Astrocyte of the cerebellum (primary cell): ENCODE results near the gene GMFB.

Experiments used
- DNase-seq: peaks from one replicate; pipeline ENCODE4 v3.0.0-alpha.2; 2011; ENCODE audit warnings: low read depth
- H3K4me3 ChIP-seq: 2 replicates; pipeline ENCODE4 v1.5.1; 2011; ENCODE audit warnings: mild to moderate bottlenecking, low read depth, low read length, moderate library complexity
- CTCF ChIP-seq: IDR thresholded peaks from 2 replicates; pipeline ENCODE4 v1.5.1; 2012; ENCODE audit warnings: low read length, low read depth, moderate library complexity, mild to moderate bottlenecking; ENCODE audit errors: missing control alignments
- in situ Hi-C: cut with HindIII; loops from 2 replicates; pipeline ENCODE4 v1.10.0; 2017; ENCODE audit warnings: low sequenced_read_pairs

GMFB gene

GRCh38 chr14:54532111-54533012 is 43.6 kb upstream of the GMFB start:
- in situ Hi-C loops = no loop called here
- no peak for TF ChIP-seq CTCF
- no peak overlapping the region for H3K4me3 ChIP-seq
- no peak for DNase-seq

GRCh38 chr14:54529811-54530210 is 41.0 kb upstream of the GMFB start:
- no peak for TF ChIP-seq CTCF
- DNase-seq = peak; percentile 15
- in situ Hi-C loops = no loop called here
- H3K4me3 ChIP-seq = no peak overlapping the region

- no peak for TF ChIP-seq CTCF
- in situ Hi-C loops = no loop called here
- DNase-seq = no peak
- H3K4me3 ChIP-seq = no peak overlapping the region
These were observed 40.2 kb upstream of the GMFB start for GRCh38 chr14:54528973-54529372.

- no peak for DNase-seq
- H3K4me3 ChIP-seq = no peak overlapping the region
- in situ Hi-C loops = no loop called here
- no peak for TF ChIP-seq CTCF
These were observed 35.6 kb upstream of the GMFB start for GRCh38 chr14:54524410-54524809.

- TF ChIP-seq CTCF = no peak
- no peak for DNase-seq
- in situ Hi-C loops = no loop called here
- no peak overlapping the region for H3K4me3 ChIP-seq
These were observed 27.9 kb upstream of the GMFB start for GRCh38 chr14:54516709-54517108.

- TF ChIP-seq CTCF = no peak
- DNase-seq = no peak
- in situ Hi-C loops = no loop called here
- no peak overlapping the region for H3K4me3 ChIP-seq
These were observed 26.9 kb upstream of the GMFB start for GRCh38 chr14:54515670-54516069.
